HG03432 (cell line): Measurements from ENCODE around the gene SLC41A3.
"Not testable (repeated sequence)": the region's sequence is repeated elsewhere in the genome, so short reads cannot be mapped to it uniquely, and the experiment has no call there.

Source experiments
- ATAC-seq: cut with Tn5 transposase; IDR thresholded peaks from one replicate; pipeline ENCODE4 v1.9.1; 2021; ENCODE audit warnings: mild to moderate bottlenecking, moderate library complexity; ENCODE audit not compliant: unreplicated experiment

Gene SLC41A3

GRCh38 chr3:126056681-126057500 is 27.0 kb downstream of the SLC41A3 start:
- no peak for ATAC-seq

GRCh38 chr3:126056088-126056487 is 27.8 kb downstream of the SLC41A3 start:
- ATAC-seq, result no peak

GRCh38 chr3:126054870-126055269 is 29.1 kb downstream of the SLC41A3 start:
- no peak for ATAC-seq

- ATAC-seq, result no peak
Measured at GRCh38 chr3:126053949-126054569, 29.9 kb downstream of the SLC41A3 start.

- no peak for ATAC-seq
Measured at GRCh38 chr3:126053513-126053912, 30.4 kb downstream of the SLC41A3 start.

- peak; percentile 74 for ATAC-seq
Measured at GRCh38 chr3:126052196-126053058, 31.5 kb downstream of the SLC41A3 start.

GRCh38 chr3:126051741-126052140 is 32.2 kb downstream of the SLC41A3 start:
- no peak for ATAC-seq

- no peak for ATAC-seq
Measured at GRCh38 chr3:126051234-126051633, 32.7 kb downstream of the SLC41A3 start.

GRCh38 chr3:126050626-126051025 is 33.3 kb downstream of the SLC41A3 start:
- no peak for ATAC-seq

- ATAC-seq, result no peak
Measured at GRCh38 chr3:126050050-126050392, 33.9 kb downstream of the SLC41A3 start.

- no peak for ATAC-seq
Measured at GRCh38 chr3:126049289-126050049, 34.5 kb downstream of the SLC41A3 start.

GRCh38 chr3:126040386-126040785 is 43.5 kb downstream of the SLC41A3 start:
- ATAC-seq, result no peak

GRCh38 chr3:126039870-126040269 is 44.1 kb downstream of the SLC41A3 start:
- no peak for ATAC-seq

- not testable (repeated sequence) for ATAC-seq
Measured at GRCh38 chr3:126038791-126039190, 45.1 kb downstream of the SLC41A3 start.

GRCh38 chr3:126036056-126036549 is 47.8 kb downstream of the SLC41A3 start:
- ATAC-seq, result no peak

GRCh38 chr3:126035362-126036050 is 48.4 kb downstream of the SLC41A3 start:
- ATAC-seq, result no peak

- no peak for ATAC-seq
Measured at GRCh38 chr3:126034481-126035361, 49.2 kb downstream of the SLC41A3 start.

GRCh38 chr3:126033765-126034164 is 50.2 kb downstream of the SLC41A3 start:
- no peak for ATAC-seq
